MM.1S (cell line): ENCODE data around the gene NFYA.

ENCODE experiments used
- DNase-seq: peaks from one replicate; pipeline ENCODE4 v3.0.0-alpha.2; 2015
- H2AFZ ChIP-seq: fragments of 300-600 bp; sonication (generic); 2 replicates; pipeline ENCODE4 v1.6.0; 2016; ENCODE audit warnings: antibody characterized with exemption, low read length
- H3F3A ChIP-seq: fragments of 300-600 bp; sonication (generic); 2 replicates; pipeline ENCODE4 v1.6.1; 2016; ENCODE audit warnings: mild to moderate bottlenecking, antibody characterized with exemption, low read length, moderate library complexity, mixed read lengths; ENCODE audit not compliant: insufficient read depth
- H3K27ac ChIP-seq: fragments of 300-600 bp; sonication (generic); 2 replicates; pipeline ENCODE4 v1.5.1; 2016; ENCODE audit warnings: mild to moderate bottlenecking, low read length
- H3K27me3 ChIP-seq: fragments of 300-600 bp; sonication (generic); replicated peaks from 2 replicates; pipeline ENCODE4 v1.6.0; 2016; ENCODE audit warnings: low read length; ENCODE audit not compliant: insufficient read depth
- H3K36me3 ChIP-seq: fragments of 300-600 bp; sonication (generic); replicated peaks from 2 replicates; pipeline ENCODE4 v1.6.1; 2016; ENCODE audit warnings: mild to moderate bottlenecking, low read length, mixed read lengths; ENCODE audit not compliant: insufficient read depth
- H3K4me1 ChIP-seq: fragments of 300-600 bp; sonication (generic); 2 replicates; pipeline ENCODE4 v1.6.1; 2016; ENCODE audit warnings: low read length, mixed read lengths
- H3K4me2 ChIP-seq: fragments of 300-600 bp; sonication (generic); 2 replicates; pipeline ENCODE4 v1.6.0; 2016; ENCODE audit warnings: low read depth, low read length
- H3K4me3 ChIP-seq: fragments of 300-600 bp; sonication (generic); 2 replicates; pipeline ENCODE4 v1.5.1; 2016; ENCODE audit warnings: low read length, mixed read lengths
- H3K79me2 ChIP-seq: fragments of 300-600 bp; sonication (generic); 2 replicates; pipeline ENCODE4 v1.6.1; 2016; ENCODE audit warnings: mixed run types, low read length, mixed read lengths
- H3K9ac ChIP-seq: fragments of 300-600 bp; sonication (generic); 2 replicates; pipeline ENCODE4 v1.6.1; 2016; ENCODE audit warnings: low read length, mixed read lengths
- H3K9me2 ChIP-seq: fragments of 300-600 bp; sonication (generic); replicated peaks from 2 replicates; pipeline ENCODE4 v1.6.1; 2016; ENCODE audit warnings: mild to moderate bottlenecking, low read length, mixed read lengths; ENCODE audit not compliant: insufficient read depth
- H3K9me3 ChIP-seq: fragments of 300-600 bp; sonication (generic); replicated peaks from 2 replicates; pipeline ENCODE4 v1.6.1; 2016; ENCODE audit warnings: mild to moderate bottlenecking, low read length, mixed read lengths; ENCODE audit not compliant: insufficient read depth
- H4K20me1 ChIP-seq: fragments of 300-600 bp; sonication (generic); 2 replicates; pipeline ENCODE4 v1.6.1; 2016; ENCODE audit warnings: mild to moderate bottlenecking, low read length, moderate library complexity, mixed read lengths; ENCODE audit not compliant: insufficient read depth
- EZH2 ChIP-seq: fragments of 300-600 bp; sonication (generic); optimal IDR thresholded peaks from 2 replicates; pipeline ENCODE3; 2017; ENCODE audit warnings: low read depth, mild to moderate bottlenecking, antibody characterized with exemption, low read length, mixed read lengths
- EZH2phosphoT487 ChIP-seq: fragments of 300-600 bp; sonication (generic); IDR thresholded peaks from 2 replicates; pipeline ENCODE4 v1.6.1; 2018; ENCODE audit warnings: antibody characterized with exemption, low read length
- TF ChIP-seq, protein P1 (sequence below): fragments of 300-600 bp; sonication (generic); IDR thresholded peaks from 2 replicates; pipeline ENCODE4 v1.5.1; 2016; ENCODE audit warnings: antibody characterized with exemption, low read length, mixed read lengths

Gene NFYA

DNA sequence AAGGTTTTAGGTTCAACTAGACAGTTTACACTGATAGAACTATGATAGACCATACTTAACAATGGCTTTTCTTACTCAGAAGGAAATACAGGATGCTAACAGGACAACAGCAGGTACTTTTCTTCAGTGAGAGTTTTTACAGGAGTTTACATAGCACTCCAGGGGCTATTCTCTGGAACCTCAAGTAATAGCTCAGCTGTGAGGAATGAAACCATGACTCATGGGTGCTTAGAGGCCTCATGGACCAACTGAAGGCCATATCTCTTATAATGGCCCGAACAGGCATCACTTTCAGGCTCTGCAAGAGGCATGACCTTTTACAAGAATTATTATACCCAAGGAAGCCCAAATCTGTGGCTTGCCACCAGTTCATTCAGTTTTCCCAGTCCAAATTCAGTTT lies 49.6 kb downstream of the NFYA start:
- Histone ChIP-seq H3K4me1 (no peaks in the 10 kb centered on the region), H3K4me2 (no peak overlapping the region), H3K9me2 (no peaks in the 10 kb centered on the region), H3K79me2 (no peaks in the 10 kb centered on the region), H3K27me3 (no peaks in the 10 kb centered on the region), H3K27ac (no peak overlapping the region), H3K9ac (no peak overlapping the region), H3K4me3 (no peak overlapping the region), H4K20me1 (no peaks in the 10 kb centered on the region), H3F3A (no peaks in the 10 kb centered on the region), H2AFZ (no peak overlapping the region), H3K9me3 (no peaks in the 10 kb centered on the region), H3K36me3 (no peaks in the 10 kb centered on the region)
- no peak for DNase-seq
- TF ChIP-seq, protein P1, sequence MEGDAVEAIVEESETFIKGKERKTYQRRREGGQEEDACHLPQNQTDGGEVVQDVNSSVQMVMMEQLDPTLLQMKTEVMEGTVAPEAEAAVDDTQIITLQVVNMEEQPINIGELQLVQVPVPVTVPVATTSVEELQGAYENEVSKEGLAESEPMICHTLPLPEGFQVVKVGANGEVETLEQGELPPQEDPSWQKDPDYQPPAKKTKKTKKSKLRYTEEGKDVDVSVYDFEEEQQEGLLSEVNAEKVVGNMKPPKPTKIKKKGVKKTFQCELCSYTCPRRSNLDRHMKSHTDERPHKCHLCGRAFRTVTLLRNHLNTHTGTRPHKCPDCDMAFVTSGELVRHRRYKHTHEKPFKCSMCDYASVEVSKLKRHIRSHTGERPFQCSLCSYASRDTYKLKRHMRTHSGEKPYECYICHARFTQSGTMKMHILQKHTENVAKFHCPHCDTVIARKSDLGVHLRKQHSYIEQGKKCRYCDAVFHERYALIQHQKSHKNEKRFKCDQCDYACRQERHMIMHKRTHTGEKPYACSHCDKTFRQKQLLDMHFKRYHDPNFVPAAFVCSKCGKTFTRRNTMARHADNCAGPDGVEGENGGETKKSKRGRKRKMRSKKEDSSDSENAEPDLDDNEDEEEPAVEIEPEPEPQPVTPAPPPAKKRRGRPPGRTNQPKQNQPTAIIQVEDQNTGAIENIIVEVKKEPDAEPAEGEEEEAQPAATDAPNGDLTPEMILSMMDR: no peak
- TF ChIP-seq EZH2phosphoT487 (no peak), EZH2 (no peak)

DNA sequence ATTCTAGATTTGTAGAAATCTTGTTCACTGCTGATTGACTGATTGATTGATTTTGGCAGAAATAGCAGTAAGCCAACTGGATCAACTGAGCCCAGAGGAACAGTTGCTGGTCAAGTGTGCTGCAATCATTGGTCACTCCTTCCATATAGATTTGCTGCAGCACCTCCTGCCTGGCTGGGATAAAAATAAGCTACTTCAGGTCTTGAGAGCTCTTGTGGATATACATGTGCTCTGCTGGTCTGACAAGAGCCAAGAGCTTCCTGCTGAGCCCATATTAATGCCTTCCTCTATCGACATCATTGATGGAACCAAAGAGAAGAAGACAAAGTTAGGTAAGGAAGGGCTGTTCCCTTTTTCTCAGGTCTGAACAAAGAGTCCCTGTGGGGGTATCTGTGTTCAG lies 50.1 kb downstream of the NFYA start:
- Histone ChIP-seq H3K4me3 (no peak overlapping the region), H2AFZ (no peak overlapping the region), H3K9ac (no peak overlapping the region), H3K79me2 (no peaks in the 10 kb centered on the region), H3K9me3 (no peaks in the 10 kb centered on the region), H3K4me2 (no peak overlapping the region), H3K36me3 (no peaks in the 10 kb centered on the region), H3K27me3 (no peaks in the 10 kb centered on the region), H4K20me1 (no peaks in the 10 kb centered on the region), H3K9me2 (no peaks in the 10 kb centered on the region), H3K4me1 (no peaks in the 10 kb centered on the region), H3F3A (no peaks in the 10 kb centered on the region), H3K27ac (no peak overlapping the region)
- DNase-seq: no peak
- no peak for TF ChIP-seq EZH2phosphoT487
- no peak for TF ChIP-seq EZH2
- TF ChIP-seq, protein P1: no peak

DNA sequence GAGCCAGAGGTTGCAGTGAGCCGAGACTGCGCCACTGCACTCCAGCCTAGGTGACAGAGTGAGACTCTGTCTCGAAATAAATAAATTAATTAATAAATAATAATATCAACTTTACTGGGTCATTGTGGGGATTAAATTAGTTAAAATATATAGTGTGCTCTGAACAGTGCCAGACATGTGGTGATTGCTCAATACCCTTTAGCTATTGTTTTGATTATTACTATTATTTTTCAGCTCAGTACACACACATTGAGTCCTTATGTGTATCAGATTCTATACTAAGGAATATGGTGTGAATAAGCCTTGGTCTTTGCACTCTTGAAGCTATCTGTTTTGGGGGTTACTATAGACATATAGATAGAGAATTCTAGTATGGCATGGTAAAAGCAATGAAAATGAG lies 52.5 kb downstream of the NFYA start:
- Histone ChIP-seq H3K9me2 (no peaks in the 10 kb centered on the region), H3K4me3 (no peak overlapping the region), H3K79me2 (no peaks in the 10 kb centered on the region), H2AFZ (no peak overlapping the region), H3K9ac (no peak overlapping the region), H3F3A (no peaks in the 10 kb centered on the region), H3K36me3 (no peaks in the 10 kb centered on the region), H3K27me3 (no peaks in the 10 kb centered on the region), H3K9me3 (no peaks in the 10 kb centered on the region), H3K4me1 (no peaks in the 10 kb centered on the region), H3K4me2 (no peak overlapping the region), H3K27ac (no peak overlapping the region), H4K20me1 (no peaks in the 10 kb centered on the region)
- TF ChIP-seq EZH2 (no peak), EZH2phosphoT487 (no peak)
- TF ChIP-seq, protein P1: no peak
- no peak for DNase-seq
